Stimulated activated CD8-positive, alpha-beta memory T cell treated with anti-CD3 and anti-CD28 coated beads, Interleukin-15, amount 100 ng/mL, for 24 hours (primary cell): ENCODE data around the gene PTPRD.
"Not testable (repeated sequence)": the region's sequence is repeated elsewhere in the genome, so short reads cannot be mapped to it uniquely, and the experiment has no call there.

Experiments used
- DNase-seq: peaks from one replicate; pipeline ENCODE4 v3.0.0-alpha.2; 2020; ENCODE audit warnings: low read depth

Gene PTPRD

DNA sequence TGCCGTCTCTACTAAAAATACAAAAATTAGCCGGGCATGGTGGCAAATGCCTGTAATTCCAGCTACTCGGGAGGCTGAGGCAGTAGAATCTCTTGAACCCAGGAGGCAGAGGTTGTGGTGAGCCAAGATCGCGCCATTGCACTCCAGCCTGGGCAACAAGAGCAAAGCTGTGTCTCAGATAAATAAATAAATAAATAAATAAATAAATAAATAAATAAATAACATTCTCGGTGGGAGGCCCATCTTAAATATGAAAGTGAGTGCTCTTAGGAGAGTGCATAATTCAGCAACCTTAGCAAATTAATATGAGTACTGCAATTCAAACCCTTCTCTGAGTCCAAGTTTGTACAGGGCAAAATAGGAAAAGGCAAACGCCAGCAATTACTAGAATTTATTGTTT, 1302.1 kb downstream of the PTPRD start:
- DNase-seq = not testable (repeated sequence)

DNA sequence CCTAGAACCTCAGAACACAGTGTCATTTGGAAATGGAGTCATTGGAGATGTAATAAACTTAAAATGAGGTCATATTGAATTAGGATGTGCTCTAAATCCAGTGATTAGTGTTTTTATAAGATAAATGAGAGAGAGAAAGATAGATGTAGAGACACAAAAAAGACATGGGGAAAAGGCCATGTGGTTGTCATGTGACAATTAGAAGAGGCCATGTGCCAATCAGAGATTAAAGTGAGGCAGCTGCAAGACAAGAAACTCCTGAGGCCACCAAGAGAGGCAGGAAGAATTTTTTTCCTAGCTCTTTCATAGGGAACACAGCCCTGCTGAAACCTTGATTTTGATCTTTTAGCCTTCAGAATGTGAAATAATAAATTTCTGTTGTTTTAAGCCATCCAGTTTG, 1307.2 kb downstream of the PTPRD start:
- no peak for DNase-seq

DNA sequence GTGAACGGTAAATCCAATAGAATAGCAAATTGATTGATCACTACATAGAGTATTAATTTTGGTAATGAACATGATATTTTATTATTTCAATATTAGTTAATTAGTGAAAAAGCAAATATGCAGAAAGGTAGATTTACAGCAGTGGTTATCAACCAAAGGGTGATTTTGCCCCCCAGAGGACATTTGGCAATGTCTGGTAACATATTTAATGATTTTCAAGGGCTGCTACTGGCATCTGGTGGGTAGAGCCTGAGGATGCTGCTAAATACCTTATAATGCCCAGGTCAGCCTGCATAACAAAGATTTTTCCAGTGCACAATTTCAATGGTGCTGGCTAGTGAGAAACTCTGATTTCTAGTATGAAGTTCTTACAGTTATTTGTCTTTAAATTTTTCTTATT, 1313.7 kb downstream of the PTPRD start:
- DNase-seq = no peak

DNA sequence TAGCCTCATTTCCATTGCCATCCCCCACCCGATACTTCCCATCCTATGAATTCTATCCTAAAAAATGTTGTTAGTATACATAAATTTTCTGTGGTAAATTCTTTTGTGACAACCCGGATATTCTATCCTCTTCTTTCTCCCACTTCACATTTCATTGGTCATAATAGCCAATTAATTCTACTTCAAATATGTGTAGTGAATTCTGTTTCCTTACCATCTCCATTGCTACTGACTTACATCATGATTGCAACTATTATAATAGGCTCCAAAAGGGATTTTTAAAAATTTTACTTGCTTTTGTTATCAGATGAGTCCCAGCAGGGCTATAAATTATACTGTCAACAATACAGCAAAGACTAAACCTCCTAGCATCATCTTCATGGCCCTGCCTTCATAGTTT, 1326.8 kb downstream of the PTPRD start:
- DNase-seq = no peak

DNA sequence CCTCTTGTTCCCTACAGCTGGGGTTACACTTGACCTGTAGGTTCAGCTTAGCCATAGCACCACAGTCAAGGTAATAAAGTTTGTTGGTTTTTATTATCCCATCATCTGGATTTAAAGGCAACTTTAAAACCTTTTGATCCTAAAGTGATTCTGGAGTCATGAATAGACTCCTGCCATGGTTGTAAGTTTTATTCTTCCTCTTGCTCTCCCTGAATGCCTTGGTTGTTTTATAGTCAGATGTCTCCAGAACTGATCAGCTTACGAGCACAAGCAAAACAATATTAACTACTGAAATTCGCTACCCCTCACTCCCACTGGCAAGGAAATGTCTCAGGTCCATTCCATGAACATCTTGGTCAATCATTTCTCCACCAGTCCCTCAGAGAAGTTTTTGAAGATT, 1328.6 kb downstream of the PTPRD start:
- no peak for DNase-seq

DNA sequence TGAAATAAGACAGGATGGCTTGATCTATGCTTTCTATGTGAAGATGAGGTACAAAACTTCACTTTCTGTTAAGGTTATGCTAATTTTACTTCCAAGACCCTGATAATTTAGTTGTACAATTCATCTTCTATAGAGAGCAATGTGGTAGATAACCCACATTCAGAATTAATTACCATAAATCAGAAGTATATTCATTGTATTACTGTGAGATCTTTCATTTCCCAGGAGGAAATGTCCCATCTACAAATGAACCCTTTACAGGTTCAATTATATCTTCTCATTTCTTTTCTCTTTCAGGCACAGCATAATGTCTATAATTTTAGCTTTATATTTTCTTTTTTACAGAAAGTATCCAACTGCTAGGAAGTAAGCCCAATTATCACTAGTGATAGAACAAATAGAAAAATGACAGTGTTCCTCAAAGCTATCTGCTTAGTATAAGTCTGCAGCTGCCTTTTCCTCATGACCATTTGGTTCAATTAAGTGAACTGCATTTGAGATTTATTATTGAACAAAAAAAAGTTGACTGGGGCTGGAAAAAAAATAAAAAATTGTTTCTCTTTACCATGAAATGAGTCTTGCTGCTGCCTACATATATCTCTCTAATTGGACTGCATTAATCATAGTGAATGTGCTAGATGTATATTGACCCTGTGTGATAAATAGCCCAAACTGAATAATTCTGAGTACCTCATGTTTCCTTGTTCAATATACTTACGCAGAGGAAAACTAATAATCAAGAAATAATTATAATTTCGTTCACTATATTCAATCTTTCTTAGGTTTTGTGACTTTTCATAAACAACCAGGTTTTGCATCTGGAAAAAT, 1329.4 kb downstream of the PTPRD start:
- no peak for DNase-seq

DNA sequence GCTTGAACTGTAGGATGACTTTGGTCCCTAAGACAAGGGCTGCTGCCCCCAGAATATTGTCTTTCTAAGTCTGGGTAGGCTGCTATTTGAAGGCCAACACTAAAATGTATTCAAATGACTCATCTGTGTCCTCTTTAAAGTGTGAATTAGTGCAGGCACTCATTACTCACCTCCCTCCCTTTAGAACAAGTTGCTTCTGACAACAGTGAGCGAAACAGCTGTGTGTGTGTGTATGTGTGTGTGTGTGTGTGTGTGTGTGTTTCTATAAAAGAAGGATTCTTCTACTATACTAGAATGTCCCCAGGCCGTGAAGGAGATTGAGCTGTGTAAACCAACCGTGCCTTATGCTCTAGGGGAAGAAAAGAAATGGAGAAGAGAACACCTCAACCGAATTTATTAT, 1337.2 kb downstream of the PTPRD start:
- no peak for DNase-seq

DNA sequence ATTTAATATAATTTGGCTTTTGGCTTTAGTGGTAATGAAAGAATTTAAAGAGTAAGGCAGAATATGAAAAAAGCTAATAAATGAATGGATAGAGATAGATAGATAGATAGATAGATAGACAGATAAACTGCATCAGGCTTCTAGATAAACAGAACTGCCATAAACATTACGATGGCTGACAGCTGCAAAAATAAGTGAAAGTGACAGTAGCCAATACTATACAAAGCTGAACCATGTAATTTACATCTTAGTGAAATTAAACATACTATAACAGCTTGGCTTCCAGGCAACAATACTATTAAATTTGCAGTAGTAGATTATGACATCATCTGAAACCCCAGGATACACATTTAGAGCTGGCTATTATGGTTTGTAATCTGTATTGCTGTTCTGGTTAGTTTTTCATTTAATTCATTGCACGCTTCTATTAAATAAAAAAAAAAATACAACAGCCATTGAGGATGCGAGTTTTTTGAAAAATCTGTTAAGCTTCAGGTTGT, 1354.8 kb downstream of the PTPRD start:
- no peak for DNase-seq

DNA sequence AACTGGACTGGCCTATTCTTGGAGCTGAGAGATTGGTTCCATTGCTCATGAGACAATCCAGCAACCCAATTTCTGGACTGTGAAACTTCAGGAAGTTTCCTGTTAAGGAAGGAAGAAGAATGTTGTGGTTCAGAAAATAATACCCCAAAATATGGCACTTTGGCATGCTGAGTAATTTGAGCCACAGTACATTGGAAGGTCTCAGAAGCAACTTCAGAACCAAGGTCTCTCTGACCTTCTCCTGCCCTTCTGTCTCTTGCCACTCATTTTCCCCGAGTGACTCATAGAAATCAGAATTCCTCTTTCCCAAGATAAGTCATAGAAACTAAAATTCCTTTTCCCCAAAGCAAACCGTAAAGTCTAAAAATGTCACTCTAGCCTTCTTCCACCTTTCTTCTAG, 1366.1 kb downstream of the PTPRD start:
- no peak for DNase-seq

DNA sequence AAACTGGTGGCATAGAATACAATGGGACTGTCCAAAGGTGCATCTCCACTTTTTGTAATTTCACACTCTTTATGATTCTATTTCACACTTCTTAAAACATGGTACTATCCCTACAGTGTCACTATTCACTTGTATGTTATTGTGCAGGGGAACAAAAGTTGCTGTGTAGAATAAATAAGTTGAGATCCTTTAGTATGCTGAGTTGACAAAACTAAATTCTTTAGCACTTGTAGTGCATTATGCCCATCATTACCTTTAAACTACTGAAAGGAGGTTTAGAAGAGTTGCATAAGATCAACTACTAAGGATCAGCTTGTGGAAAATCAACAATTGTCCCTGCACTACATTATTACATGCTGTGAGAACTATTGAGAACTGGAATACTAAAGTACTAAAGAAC, 1380.9 kb downstream of the PTPRD start:
- no peak for DNase-seq

DNA sequence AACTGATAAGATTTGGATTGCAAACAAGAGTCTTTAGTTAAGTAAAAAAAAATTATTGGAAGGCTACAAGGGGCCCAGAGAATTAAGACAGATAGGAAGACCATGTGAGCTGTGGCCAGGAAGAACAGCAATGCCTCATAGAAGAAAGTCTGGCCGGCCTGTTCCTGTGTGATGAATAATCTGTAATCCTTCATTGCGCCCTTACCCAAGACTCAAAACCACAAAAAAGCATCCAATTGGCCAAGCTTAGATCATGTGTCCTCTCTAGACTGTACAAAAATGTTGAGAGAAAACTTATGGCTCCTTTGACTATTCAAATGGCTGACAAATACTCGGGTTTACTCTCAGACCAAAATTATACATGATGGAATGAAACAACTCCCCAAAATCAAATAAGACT, 1383.5 kb downstream of the PTPRD start:
- no peak for DNase-seq

DNA sequence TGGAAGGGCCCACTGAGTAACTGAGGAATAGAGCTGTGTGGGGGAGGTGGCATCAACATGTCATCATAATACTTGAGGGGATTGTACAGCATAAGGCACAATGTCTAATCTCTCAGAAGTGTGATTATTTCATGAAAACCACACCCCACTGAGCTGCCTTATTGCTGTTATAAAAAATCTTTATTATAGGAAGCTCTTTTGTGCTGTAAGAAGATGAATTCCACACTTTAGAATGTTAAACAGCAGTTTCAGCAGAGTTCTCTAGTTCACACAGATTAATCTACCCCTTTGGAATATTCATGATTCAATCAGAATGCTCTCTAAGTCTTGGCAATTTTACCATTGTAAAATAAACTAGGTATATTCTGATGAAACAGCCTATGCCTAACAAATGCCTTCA, 1389.6 kb downstream of the PTPRD start:
- DNase-seq = no peak

DNA sequence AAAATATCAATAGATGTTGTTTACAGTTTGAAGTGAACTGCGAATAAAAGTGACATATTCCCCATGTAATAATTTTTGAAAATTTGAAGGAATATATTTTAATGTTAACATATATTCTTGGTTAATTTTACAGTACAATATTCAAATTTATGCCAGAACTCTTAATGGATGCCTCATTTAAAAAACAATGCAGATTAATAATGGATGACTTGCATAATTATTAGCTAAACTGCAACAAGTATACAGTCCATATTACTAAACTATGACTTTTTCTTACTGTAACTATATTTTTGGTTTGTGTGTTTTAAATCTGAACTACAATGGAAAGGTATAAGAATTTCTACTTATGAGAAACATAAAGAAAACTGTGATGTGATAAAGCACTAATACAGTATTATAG, 1390.1 kb downstream of the PTPRD start:
- no peak for DNase-seq

DNA sequence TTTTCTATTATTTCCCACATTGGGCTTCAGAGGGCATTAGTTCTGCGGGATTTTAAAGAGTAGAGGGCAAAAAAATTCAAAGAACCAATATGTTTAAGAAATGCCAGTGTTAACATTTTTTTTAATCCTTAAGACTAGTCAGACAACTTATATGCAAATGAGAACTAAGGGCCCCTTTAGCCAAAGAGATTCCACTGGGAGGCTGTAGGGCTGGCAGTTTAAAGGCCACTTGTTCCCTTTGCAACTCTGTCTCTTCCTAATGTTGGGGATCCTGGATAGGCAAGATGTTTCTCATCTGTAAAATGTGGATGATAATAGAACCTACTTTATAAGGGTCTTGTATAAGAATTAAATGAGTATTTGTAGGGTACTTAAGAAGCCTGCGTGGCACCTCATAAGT, 1395.9 kb downstream of the PTPRD start:
- no peak for DNase-seq

DNA sequence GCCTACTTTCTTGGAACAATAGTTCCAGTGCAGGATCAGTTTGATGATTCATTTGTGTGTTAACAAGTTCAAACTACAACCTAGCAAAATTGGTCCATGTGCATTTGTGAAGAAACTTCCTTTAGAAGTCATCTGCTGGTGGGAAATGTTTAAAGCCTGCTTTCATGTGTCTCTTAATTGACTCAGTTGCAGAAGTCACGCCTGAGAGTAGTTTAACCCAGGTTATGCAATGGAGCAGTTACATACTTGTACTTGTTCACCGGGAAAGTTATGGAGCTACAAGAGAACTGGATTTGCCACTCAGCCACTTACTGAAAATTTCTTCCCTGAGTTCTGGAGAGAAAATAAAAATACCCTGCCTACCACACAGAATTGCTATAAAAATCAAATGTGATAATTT, 1397.8 kb downstream of the PTPRD start:
- DNase-seq = no peak

DNA sequence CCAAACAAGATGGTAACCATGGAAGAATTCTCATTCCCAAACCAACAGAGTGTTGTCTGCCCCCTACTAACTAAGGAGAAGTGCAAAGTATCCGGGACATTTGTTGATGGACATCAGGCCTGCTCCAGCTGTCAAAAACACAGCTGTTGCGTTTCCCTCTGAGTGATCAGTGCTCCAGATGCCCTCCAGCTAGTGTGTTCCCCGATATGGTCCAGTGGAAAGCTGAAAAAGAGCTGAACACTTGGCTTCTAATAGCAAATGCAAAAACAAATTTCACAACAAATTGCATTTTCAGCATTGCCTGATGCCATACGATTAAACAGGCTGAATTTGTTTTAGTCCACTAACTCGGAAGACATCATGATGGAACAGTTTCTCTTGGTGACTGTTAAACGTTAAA, 1398.7 kb downstream of the PTPRD start:
- DNase-seq = no peak

DNA sequence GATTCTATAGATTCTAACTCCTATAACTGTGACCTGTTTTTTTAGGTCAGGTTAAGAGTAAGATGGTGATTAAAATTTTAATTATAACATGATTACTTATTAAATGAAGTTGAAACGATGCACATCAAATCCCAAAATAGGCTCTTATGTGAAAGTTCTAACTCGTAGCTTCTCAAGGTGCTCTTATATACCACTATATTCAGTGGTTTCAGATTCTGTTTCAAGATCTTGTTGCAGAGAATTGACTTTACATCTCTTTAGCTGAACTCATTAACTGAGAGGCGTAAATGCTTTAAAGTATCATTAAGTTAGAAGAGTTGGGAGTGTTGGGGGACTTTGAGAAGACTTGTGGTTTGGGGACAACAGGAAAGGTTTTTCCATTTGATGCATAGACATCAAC, 1399.8 kb downstream of the PTPRD start:
- DNase-seq = no peak

DNA sequence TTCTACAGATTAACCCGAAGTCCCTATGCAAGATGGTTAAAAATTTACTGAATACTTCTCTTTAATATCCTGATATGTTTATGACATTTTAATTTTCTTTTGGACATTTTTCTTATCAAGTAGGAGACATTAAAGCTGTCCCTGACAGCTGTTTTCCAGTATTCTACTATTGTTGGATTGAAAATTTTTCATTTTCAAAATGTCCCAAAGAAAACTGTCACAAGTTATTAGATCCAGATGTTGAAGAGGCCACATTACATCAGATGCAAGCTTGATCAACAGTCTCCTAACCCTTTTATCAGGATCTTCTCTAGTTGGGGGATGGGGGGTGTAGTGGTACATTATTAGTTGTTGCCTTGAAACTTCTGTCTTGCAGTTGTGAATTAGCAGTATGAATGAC, 1410.5 kb downstream of the PTPRD start:
- DNase-seq = no peak

DNA sequence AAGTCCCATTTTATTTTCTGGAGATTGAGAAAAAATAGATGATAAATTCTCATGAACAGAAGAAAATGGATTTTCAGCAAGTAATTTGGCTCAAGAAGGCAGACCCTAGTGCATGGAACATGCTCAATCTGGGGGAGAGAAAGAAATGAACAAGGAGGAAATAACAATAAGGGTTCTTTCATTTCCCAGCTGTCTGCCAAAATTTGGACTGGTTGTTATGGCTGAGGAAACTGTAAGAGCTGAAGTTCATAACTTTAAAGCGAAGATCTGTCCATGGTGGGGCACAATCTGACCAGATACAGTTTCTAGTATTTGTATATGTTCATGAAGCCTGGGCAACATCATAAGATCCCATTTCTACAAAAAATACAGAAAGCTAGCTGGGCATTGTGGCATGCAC, 1426.7 kb downstream of the PTPRD start:
- DNase-seq = no peak

DNA sequence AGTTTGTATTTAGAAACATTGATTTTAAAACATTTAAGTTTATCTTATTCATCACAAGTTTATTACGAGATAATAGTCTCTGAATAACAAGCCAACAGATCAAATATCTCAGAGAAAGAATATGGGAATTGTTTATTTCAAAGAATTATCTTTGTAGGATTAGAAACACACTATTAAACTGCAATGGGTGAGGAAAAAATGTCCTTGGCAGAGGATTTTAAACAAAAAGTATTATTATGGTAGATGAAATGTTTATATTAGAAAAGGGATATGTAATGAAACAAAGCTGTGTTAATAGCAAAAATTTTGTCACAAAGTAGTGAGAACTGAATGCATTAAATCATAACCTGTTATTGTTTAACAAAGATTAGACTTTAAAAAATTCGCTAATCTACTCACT, 1430.4 kb downstream of the PTPRD start:
- DNase-seq = no peak

DNA sequence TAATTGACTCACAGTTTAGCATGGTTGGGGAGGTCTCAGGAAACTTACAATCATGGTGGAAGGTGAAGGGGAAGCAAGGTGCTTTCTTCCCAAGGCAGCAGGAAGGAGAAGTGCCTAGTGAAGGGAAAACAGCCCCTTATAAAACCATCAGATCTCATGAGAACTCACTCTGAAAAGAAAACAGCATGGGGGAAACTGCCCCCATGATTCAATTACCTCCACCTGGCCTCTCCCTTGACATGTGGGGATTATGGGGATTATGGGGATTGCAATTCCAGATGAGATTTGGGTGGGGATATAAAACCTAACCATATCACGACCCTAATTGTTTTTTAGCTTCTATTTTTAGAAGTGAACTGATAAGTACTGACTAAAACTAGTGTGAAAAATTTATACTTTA, 1435.7 kb downstream of the PTPRD start:
- no peak for DNase-seq

DNA sequence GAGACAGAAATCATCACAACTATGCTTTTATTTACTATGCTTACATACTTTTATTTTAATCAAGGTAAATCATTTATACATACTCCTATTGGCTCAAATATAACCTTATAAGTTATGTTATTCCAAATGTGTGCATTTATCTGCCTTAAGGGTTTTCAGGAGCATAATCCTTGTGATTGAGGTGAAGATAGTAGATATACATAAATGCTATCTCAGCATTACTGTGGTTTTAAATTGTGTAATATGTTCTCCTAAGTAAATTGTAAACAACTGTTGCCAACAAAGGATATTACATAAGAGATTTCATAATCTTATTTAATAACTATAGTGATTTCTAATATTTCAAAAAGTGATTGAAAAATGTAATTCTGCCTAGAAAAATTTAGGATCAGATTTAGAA, 1438.4 kb downstream of the PTPRD start:
- no peak for DNase-seq

DNA sequence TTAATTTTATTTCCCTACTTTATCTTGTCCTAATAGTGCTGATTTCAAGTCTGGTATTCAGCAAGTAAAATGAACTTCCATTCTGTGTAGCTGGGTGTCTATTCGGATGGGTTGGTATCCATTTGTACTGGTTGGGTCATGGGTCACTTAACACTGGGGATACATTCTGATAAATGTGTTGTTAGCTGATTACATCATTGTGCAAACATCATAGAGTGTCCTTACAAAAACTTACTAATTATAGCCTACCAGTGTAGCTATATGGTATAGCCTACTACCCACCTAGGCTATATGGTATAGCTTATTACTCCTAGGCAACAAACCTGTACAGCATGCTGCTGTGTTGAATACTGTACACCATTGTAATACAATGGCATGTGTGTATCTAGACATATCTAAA, 1439.5 kb downstream of the PTPRD start:
- no peak for DNase-seq

DNA sequence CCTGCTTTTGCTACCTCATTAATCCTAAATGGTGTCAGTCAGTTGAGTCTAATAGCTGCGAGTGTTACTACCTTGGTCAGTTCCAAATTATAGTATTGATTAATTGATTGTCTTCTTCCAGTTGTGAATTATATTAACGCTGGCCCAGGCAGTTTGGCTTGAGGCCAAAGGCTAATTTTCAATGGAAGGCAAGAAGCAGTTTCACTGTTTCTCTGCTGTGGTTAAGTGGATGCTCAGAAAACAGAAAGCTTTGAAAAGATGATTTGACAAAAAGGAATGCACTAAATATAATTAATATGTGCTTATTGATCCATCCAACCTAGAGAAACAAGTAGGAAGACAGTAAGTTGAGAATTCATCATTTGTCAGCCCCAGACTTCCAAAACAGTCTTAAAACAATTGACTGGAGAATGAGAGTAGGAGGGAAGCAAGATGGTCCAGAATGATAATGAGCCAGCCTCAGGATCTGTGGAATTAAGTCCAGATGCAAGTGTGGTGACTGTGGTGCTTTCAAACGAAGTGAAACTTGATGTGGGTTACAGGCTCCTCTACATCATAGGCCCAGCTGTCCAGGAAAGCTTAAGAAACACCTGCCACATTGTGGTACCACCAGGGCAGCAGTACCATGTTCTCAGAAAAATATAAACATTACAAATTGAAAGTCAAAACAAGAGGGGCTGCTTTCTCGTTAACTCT, 1442.2 kb downstream of the PTPRD start:
- no peak for DNase-seq
